ENCODE measurements around the gene CIROP.
A peak's percentile ranks its signal among the peaks of the same experiment; 100 is the strongest.

Gene CIROP

GRCh38 chr14:23104591-23105347 is at the start of gene CIROP:
Gene CIROP, minus strand, starts transcription at chr14:23104989. Its CDS starts 69 bp downstream, at chr14:23104920.
- no peak within 1 kb of the TSS for H3K4me3 ChIP-seq (ENCODE audit: low read depth, low read length)
- TF ChIP-seq CTCF (conservative IDR thresholded peaks at IDR 0.05; ENCODE audit: low read depth, low read length) = peak; percentile 18
- DNase-seq (ENCODE audit: low read depth) = peak; percentile 33

GRCh38 chr14:23153851-23154796 is 49.3 kb upstream of the CIROP start:
- DNase-seq (ENCODE audit: low read depth) = peak; percentile 75
- H3K4me3 ChIP-seq (ENCODE audit: low read depth, low read length) = peak overlapping the region; percentile 35
- TF ChIP-seq CTCF (conservative IDR thresholded peaks at IDR 0.05; ENCODE audit: low read depth, low read length) = no peak

- no peak for TF ChIP-seq CTCF (conservative IDR thresholded peaks at IDR 0.05; ENCODE audit: low read depth, low read length)
- H3K4me3 ChIP-seq (ENCODE audit: low read depth, low read length) = no peak overlapping the region
- no peak for DNase-seq (ENCODE audit: low read depth)
Measured at GRCh38 chr14:23151342-23151741, 46.6 kb upstream of the CIROP start.

GRCh38 chr14:23149745-23150144 is 45.0 kb upstream of the CIROP start:
- TF ChIP-seq CTCF (conservative IDR thresholded peaks at IDR 0.05; ENCODE audit: low read depth, low read length) = no peak
- H3K4me3 ChIP-seq (ENCODE audit: low read depth, low read length) = no peak overlapping the region
- DNase-seq (ENCODE audit: low read depth) = no peak

GRCh38 chr14:23148591-23149249 is 43.9 kb upstream of the CIROP start:
- DNase-seq (ENCODE audit: low read depth) = no peak
- TF ChIP-seq CTCF (conservative IDR thresholded peaks at IDR 0.05; ENCODE audit: low read depth, low read length) = no peak
- H3K4me3 ChIP-seq (ENCODE audit: low read depth, low read length) = no peak overlapping the region

- no peak overlapping the region for H3K4me3 ChIP-seq (ENCODE audit: low read depth, low read length)
- no peak for TF ChIP-seq CTCF (conservative IDR thresholded peaks at IDR 0.05; ENCODE audit: low read depth, low read length)
- DNase-seq (ENCODE audit: low read depth) = peak; percentile 46
Measured at GRCh38 chr14:23147676-23148075, 42.9 kb upstream of the CIROP start.

Measured in choroid plexus epithelial cell (primary cell).